Lower leg skin (tissue), 4 donors: Measurements from ENCODE around the gene CSF3R. TPM values are rescaled to one million over a fixed set of nuclear protein-coding genes. Genes with fewer than 3 reads are reported as not detected.
"Not testable (repeated sequence)": the region's sequence is repeated elsewhere in the genome, so short reads cannot be mapped to it uniquely, and the experiment has no call there.

Experiments used
- DNase-seq, 2 donors: peaks; one replicate each; pipeline ENCODE4 v3.0.0-alpha.2; 2019; ENCODE audit warnings: low spot score in 2 of 2
- H3K4me3 ChIP-seq: fragments of 200-600 bp; sonication (generic); 2 replicates; pipeline ENCODE4 v1.5.1; 2017; ENCODE audit warnings: mild to moderate bottlenecking, low read depth; ENCODE audit not compliant: poor library complexity, severe bottlenecking
- CTCF ChIP-seq, 3 donors: fragments of 450-650 bp; IDR thresholded peaks; one replicate each; pipeline ENCODE4 v1.5.1; 2016; ENCODE audit warnings: antibody characterized with exemption in 3 of 3, mild to moderate bottlenecking in 3 of 3, moderate library complexity in 2 of 3
- POLR2A ChIP-seq, 2 donors: fragments of 450-650 bp; IDR thresholded peaks; one replicate each; pipeline ENCODE4 v1.6.1; 2016 to 2017; ENCODE audit warnings: antibody characterized with exemption in 2 of 2, mild to moderate bottlenecking in 1 of 2, moderate library complexity in 1 of 2
- WGBS, 2 donors: methylation state at CpG; one replicate each; pipeline ENCODE4 v1.1.5; 2018; 5-methylcytosine and 5-hydroxymethylcytosine counted together
- intact Hi-C: fragments of 100-400 bp; cut with DNase I; formaldehyde crosslinking; loops from one replicate; pipeline ENCODE4 v1.15.0; 2023; ENCODE audit warnings: low total_unique reads
- total RNA-seq, 4 donors: library from RNA; depleted of rRNA; stranded (reverse); fragments of >200 nt; gene quantifications; one replicate each; pipeline ENCODE4 v1.1.0, GENCODE V29; 2016

Gene CSF3R
- total RNA-seq, 4 donors from 2014 or later, result 0.69 to 3.1 (median 2.3) TPM

DNA sequence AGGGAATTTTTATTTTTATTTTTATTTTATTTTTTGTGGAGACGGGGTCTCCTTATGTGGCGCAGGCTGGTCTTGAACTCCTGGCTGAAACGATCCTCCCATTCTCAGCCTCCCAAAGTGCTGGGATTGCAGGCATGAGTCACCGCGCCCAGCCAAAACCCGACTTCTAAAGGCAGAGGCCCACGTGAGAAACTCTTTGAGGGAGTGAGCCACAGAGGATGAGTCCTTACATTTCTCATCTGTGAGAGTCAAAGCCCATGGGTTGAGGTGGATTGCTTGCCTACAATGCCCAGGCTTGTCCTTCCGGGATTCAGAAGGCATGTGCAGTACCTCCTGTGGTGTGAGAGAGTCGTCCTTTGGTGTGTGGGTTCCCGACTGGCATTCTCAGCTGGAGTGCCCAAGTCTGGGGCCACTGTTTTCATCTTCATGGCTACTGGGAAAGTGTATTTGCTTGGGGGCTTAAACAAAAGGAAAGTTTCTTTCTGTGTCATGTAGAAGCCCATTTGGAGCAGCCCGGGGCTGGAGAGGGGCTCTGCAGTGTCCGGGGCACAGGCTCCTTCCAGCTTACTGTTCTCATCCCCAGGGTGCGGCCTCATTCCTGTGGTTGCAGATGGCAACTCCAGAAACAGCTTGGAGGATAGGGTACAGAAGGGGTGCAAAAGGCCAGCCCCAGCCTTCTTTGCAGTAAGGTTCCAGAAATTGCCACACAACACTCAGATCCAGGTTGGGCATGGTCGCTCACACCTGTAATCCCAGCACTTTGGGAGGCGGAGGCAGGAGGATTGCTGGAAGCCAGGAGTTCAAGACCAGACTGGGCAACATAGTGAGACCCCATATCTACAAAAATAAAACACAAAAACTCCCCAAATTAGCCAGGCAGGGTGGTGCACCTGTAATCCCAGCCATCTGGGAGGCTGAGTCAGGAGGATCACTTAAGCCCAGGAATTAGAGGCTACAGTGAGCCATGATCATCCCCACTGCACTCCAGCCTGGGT, 29.4 kb upstream of the CSF3R start:
- intact Hi-C loops, result no loop called here
- DNase-seq, result no peak
- no peak overlapping the region for H3K4me3 ChIP-seq
- TF ChIP-seq POLR2A (IDR thresholded peaks at IDR 0.05), result no peak
- TF ChIP-seq CTCF (IDR thresholded peaks at IDR 0.05), result no peak
- 67% methylated on average over 15 of the region's 15 CpGs for WGBS, 2 donors

- intact Hi-C loops, DNase-seq, H3K4me3 ChIP-seq: not testable (repeated sequence)
- 91 to 94% methylated on average over 2 of the region's 2 CpGs for WGBS, 2 donors
These were observed 28.5 kb upstream of the CSF3R start for GRCh38 chr1:36511220-36511619.

DNA sequence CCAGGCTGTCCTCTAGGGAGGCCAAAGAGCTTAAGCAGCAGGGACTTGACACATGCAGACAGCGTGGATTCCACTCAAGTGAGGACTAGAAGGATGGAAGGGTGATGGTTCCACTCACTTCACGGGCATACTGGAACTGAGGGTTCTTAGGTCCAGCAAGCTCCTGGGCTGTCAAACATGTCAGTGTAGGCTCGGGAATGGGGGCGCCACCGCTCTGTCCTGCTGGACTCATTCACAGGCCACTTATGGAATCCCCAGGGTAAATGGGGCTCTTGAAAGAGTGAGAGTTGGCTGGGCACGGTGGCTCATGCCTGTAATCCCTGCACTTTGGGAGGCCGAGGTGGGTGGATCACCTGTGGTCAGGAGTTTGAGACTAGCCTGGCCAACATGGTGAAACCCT, 27.7 kb upstream of the CSF3R start:
- no peak overlapping the region for H3K4me3 ChIP-seq
- intact Hi-C loops, result no loop called here
- 80 to 88% methylated on average over 7 of the region's 7 CpGs for WGBS, 2 donors
- TF ChIP-seq POLR2A (IDR thresholded peaks at IDR 0.05) (no peak), CTCF (IDR thresholded peaks at IDR 0.05) (no peak)
- no peak for DNase-seq

DNA sequence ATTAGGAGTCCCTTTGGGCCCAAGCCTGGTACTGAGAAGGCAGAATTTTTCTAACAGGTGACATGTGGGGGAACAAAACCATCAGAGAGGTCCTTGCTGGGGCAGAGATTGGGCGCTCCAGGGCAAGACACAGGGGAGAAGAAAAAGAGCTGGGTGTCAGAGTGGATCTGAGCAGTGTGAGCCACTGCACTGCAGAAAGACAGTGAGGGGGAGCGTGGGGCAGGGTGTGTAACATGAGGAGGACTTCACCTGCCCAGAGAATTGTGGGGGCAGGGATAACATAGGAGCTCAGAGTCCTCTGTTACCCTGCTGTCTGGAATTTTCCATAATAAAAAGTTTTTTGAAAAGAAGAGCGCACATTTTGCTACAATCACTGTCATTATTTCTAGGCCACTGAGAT, 25.5 kb upstream of the CSF3R start:
- no peak overlapping the region for H3K4me3 ChIP-seq
- 85 to 87% methylated on average over 3 of the region's 3 CpGs for WGBS, 2 donors
- DNase-seq, result no peak
- intact Hi-C loops, result no loop called here
- no peak for TF ChIP-seq CTCF (IDR thresholded peaks at IDR 0.05)
- no peak for TF ChIP-seq POLR2A (IDR thresholded peaks at IDR 0.05)

GRCh38 chr1:36506276-36506920, 23.7 kb upstream of the CSF3R start:
- H3K4me3 ChIP-seq, result no peak overlapping the region
- intact Hi-C loops, result no loop called here
- DNase-seq, result no peak
- TF ChIP-seq CTCF (IDR thresholded peaks at IDR 0.05) (no peak), POLR2A (IDR thresholded peaks at IDR 0.05) (no peak)
- WGBS, 2 donors, result 61 to 64% methylated on average over 5 of the region's 5 CpGs

GRCh38 chr1:36503733-36504132, 21.0 kb upstream of the CSF3R start:
- intact Hi-C loops, result no loop called here
- 72 to 76% methylated on average over 1 of the region's 1 CpG for WGBS, 2 donors
- no peak overlapping the region for H3K4me3 ChIP-seq
- no peak for TF ChIP-seq CTCF (IDR thresholded peaks at IDR 0.05)
- TF ChIP-seq POLR2A (IDR thresholded peaks at IDR 0.05), result no peak
- DNase-seq, result no peak
